Measurements from ENCODE around the gene VRK1.

- TF ChIP-seq CTCF (IDR thresholded peaks at IDR 0.05; ENCODE audit: insufficient read depth, low read length) (no peak), POLR2AphosphoS5 (IDR thresholded peaks at IDR 0.05; ENCODE audit: low read depth) (no peak)
Measured at GRCh38 chr14:96851694-96852381, 54.7 kb downstream of the VRK1 start.

Measured in HL-60 (cell line).